Measurements from ENCODE around the gene GMIP.

Gene GMIP

DNA sequence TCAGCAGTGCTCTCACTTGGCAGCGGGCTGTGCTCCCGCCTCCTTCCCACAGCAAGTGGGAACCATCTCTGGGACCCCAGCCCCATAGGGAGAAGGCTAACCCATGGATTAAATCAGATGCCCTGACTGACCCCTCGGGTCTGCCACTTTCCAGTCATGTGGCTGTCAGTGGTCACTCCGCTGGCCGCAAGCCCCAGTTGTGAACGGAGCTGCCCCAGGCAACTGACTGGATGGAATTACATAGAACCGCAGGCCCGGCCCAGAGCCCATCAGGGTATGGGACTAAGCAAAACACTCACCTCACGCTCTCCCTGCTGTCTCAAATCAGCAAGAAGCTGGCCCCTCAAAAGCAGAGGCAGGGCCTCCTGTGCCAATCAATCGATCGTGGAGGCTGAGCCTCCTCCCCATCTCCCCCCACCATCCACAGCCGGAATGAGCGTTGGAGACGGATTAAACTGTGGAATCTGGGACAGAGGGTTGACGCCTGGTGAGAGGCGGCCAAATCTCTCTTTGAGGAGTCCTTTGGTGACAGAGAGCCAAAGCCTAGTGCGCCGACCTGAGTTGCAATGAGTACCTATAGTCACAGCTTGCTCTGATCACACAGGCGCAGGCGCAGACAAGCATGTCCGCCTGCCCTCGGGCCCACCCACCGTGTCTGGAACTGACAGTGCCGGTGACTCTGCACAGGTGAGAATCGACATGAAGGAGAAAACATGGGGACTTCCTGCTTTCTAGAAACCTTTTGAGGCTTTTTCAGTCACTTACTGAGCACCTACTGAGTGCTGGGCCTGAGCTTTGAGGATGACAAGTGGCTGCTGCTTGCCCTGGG, 63.7 kb downstream of the GMIP start:
- TF ChIP-seq ZNF274 (IDR thresholded peaks at IDR 0.05; ENCODE audit: low read depth, low read length) (no peak), SUZ12 (IDR thresholded peaks at IDR 0.05; ENCODE audit: extremely low read depth, insufficient read depth, insufficient read length) (no peak), YY1 (IDR thresholded peaks at IDR 0.05; ENCODE audit: insufficient read depth, insufficient read length) (no peak)
- no peak overlapping the region for H3K9ac ChIP-seq (ENCODE audit: insufficient read length, low read depth)

More for the DNA sequence above, 63.7 kb downstream of the GMIP start:
- Histone ChIP-seq H3K27me3 (ENCODE audit: insufficient read depth, insufficient read length) (no peaks in the 10 kb centered on the region), H3K4me1 (ENCODE audit: insufficient read depth, insufficient read length) (peaks cover 7% of the 10 kb centered on the region), H3K9me3 (ENCODE audit: insufficient read depth, low read length) (no peaks in the 10 kb centered on the region), H3K4me3 (ENCODE audit: insufficient read length, low read depth) (no peak overlapping the region), H3K36me3 (ENCODE audit: insufficient read depth, insufficient read length, low read length) (peaks cover 19% of the 10 kb centered on the region)
- no peak for DNase-seq (ENCODE audit: low read depth, low spot score)

Measured in NT2/D1 (cell line).